HG02678 (cell line): ENCODE measurements around the gene SLC4A7.
"Not testable (repeated sequence)": the region's sequence is repeated elsewhere in the genome, so short reads cannot be mapped to it uniquely, and the experiment has no call there.

Experiments used
- ATAC-seq: cut with Tn5 transposase; IDR thresholded peaks from one replicate; pipeline ENCODE4 v1.9.1; 2021; ENCODE audit warnings: mild to moderate bottlenecking, moderate library complexity; ENCODE audit not compliant: unreplicated experiment

Gene SLC4A7

GRCh38 chr3:27484015-27484844, at the start of gene SLC4A7:
SLC4A7 (minus strand) TSS chr3:27484384; CDS start chr3:27484126, 258 bp downstream.
- peak; percentile 92 for ATAC-seq

- ATAC-seq = no peak
Measured at GRCh38 chr3:27533261-27533607, 49.0 kb upstream of the SLC4A7 start.

GRCh38 chr3:27532426-27533260, 48.5 kb upstream of the SLC4A7 start:
- no peak for ATAC-seq

- ATAC-seq = not testable (repeated sequence)
Measured at GRCh38 chr3:27531193-27531751, 47.1 kb upstream of the SLC4A7 start.

GRCh38 chr3:27528791-27529190, 44.6 kb upstream of the SLC4A7 start:
- ATAC-seq = no peak

- no peak for ATAC-seq
Measured at GRCh38 chr3:27526614-27527315, 42.6 kb upstream of the SLC4A7 start.

- ATAC-seq = no peak
Measured at GRCh38 chr3:27521872-27522265, 37.7 kb upstream of the SLC4A7 start.

- no peak for ATAC-seq
Measured at GRCh38 chr3:27521179-27521871, 37.1 kb upstream of the SLC4A7 start.

- ATAC-seq = no peak
Measured at GRCh38 chr3:27511724-27512422, 27.7 kb upstream of the SLC4A7 start.

- ATAC-seq = no peak
Measured at GRCh38 chr3:27509376-27509775, 25.2 kb upstream of the SLC4A7 start.

- ATAC-seq = no peak
Measured at GRCh38 chr3:27508424-27508823, 24.2 kb upstream of the SLC4A7 start.

GRCh38 chr3:27507515-27508266, 23.5 kb upstream of the SLC4A7 start:
- no peak for ATAC-seq

- no peak for ATAC-seq
Measured at GRCh38 chr3:27507111-27507510, 22.9 kb upstream of the SLC4A7 start.

GRCh38 chr3:27504749-27505148, 20.6 kb upstream of the SLC4A7 start:
- no peak for ATAC-seq

- no peak for ATAC-seq
Measured at GRCh38 chr3:27503526-27503925, 19.3 kb upstream of the SLC4A7 start.

- ATAC-seq = no peak
Measured at GRCh38 chr3:27501759-27502158, 17.6 kb upstream of the SLC4A7 start.

GRCh38 chr3:27500986-27501385, 16.8 kb upstream of the SLC4A7 start:
- no peak for ATAC-seq

- ATAC-seq = no peak
Measured at GRCh38 chr3:27500035-27500434, 15.9 kb upstream of the SLC4A7 start.

GRCh38 chr3:27494784-27495183, 10.6 kb upstream of the SLC4A7 start:
- ATAC-seq = no peak
